Stimulated activated CD8-positive, alpha-beta memory T cell treated with anti-CD3 and anti-CD28 coated beads, Interleukin-7, amount 100 ng/mL, for 4 hours (primary cell): Measurements from ENCODE around the gene KCND3.

Source experiments
- DNase-seq, 2 donors: peaks; one replicate each; pipeline ENCODE4 v3.0.0-alpha.2; 2020; ENCODE audit warnings: low read depth in 2 of 2

KCND3 gene

DNA sequence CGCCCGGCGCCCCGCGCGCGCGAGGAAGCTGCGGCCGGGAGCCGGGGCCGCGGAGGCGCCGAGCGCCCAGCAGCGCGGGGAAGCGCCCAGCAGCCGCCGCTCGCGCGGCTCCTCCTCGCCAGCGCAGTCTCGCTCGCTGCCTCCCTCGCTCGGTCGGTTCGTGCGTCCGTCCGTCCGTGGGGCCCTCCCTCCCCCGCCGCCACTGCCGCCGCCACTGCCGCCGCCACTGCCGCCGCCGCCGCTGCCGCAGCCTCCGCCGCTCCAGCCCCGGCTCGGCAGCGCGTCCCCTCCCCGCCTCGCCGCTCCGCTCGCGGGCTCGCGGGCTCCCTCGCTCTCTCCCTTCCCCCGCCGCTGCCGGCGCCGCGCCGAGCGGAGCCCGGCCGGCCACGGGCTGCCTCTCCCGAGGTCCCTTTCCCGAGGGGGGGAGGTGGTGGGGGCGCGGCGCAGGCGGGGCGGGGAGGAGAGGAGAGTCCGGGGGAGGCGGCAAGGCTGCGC, at the start of gene KCND3:
Gene KCND3, minus strand, starts transcription at position 138 of the 495 bp plus-strand sequence.
- no peak for DNase-seq

GRCh38 chr1:112034277-112034676, 44.8 kb upstream of the KCND3 start:
- no peak for DNase-seq

DNA sequence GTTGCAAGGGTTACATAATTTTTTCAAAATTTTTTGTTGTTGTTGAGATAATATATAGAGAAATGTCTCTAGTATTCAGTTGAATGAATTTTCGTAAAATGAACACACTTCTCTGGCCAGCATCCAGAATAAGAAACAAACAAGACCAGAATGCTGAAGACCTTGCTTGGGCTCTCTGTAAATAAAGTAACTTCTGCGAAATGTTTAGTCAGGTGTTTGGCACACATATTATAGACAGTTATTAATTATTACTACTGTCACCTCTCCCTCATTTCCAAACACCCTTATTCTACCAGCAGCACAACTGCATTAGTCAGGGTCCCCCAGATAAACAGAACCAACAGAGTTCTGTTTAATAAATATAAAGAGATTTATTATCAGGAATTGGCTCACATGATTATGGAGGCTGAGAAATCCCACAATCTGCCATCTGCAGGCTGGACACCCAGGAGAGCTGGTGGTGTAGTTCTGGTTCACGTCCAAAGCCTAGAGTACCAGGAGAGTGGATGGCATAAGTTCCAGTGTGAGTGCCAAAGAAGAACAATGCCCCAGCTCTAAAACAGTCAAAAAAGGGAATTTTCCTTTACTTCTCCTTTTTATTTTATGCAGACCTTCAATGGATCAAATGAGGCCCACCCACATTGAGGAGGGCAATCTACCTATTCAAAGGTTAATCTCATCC, 44.1 kb upstream of the KCND3 start:
- DNase-seq: no peak

GRCh38 chr1:112030157-112030556, 40.7 kb upstream of the KCND3 start:
- no peak for DNase-seq

DNA sequence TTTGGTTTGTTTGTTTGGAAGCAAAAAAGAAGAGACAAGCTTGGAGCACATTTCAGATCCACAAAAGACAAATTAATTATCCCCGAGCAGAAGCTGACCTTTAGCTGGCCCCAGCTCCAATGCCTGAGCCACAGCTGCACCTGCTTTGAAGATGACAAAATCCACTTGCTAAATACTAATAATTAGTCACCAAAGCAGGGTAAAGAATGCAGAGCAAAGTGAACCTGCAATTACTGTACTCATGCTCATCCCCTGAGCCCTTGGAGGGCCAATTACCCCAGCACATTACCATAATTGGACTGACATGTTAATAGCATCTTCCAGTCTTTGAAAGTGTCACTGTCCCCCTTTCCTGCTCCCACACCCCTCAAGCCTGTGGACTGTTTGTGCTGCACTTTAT, 38.2 kb upstream of the KCND3 start:
- DNase-seq: no peak

DNA sequence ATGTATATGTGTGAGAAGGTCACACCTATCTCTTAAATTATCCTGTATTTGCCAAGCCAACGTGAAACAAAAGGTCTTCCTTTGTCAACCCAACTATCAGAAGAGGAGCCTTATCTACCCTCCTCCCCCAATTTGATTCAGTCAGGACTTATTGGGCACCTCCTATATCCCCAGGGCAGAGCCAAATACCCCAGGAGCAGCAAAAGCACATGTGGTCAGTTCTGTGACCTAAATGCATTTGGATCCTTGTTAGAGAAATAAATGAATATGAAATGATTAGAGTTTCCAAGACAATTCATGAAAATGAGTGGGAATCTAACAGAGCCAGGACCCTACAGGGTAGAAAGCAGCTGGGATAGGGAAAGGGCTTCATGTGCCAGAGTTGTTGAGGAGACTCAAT, 37.0 kb upstream of the KCND3 start:
- no peak for DNase-seq

DNA sequence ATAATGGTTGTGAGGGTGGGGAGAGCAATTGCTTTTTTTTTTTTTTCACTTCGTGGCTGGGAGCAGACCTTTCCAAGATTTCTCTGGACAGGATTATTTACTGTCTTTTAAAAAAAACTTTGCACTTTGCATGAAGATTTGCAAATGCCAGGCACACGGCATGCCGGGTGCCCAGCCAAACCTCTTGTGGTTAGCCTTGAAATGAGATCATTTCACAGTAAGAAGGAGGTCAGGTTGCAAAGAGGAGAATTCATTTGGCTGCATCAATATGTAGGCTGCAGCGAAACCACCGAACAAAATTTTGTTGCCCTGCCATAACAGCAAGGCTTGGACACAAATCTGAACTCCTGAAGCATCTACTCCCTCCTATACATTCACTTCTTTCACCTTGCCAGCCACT, 36.5 kb upstream of the KCND3 start:
- DNase-seq: no peak

DNA sequence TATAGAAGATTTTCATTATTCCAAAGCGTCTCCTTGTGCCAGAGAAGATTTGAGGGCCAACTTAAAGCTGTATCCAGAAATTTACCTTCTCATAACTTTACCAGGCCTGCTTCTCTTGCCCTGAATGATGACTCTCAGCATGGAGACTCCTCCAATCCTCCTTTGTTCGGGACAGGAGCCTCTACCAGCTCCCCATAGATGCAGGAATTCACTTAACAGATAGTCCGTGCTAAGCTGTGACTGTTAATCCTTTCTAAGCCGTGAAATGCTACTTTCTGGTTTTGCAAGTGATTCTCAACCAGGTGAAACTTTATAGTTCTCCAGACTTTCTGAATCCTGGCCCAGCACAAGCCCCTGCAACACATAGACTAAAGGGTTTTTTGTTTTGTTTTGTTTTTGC, 31.8 kb upstream of the KCND3 start:
- no peak for DNase-seq

DNA sequence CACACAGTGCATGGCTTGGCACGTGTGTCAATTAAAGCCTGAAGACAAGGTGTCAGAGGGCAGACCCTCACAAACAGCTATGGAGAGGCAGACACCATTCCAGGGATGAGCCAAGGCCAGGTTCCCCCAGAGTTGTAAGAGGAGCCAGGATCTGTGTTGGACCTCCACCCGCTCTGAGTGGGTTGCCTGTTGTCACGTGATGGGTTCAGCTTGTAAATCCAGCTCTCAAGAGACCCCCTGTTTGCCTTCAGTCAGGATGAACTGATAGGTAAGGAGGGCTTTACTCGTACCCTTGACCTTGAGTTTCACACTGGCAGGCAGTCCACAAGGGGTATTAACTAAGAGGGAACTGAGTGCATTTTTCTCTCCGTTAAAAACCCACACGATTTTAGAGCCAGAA, 27.7 kb upstream of the KCND3 start:
- no peak for DNase-seq

- DNase-seq: no peak
Observed at GRCh38 chr1:112012823-112013222, 23.4 kb upstream of the KCND3 start.

- no peak for DNase-seq
Observed at GRCh38 chr1:112011202-112011601, 21.7 kb upstream of the KCND3 start.

GRCh38 chr1:112007169-112007568, 17.7 kb upstream of the KCND3 start:
- DNase-seq: no peak

GRCh38 chr1:112006416-112007025, 17.1 kb upstream of the KCND3 start:
- no peak for DNase-seq

DNA sequence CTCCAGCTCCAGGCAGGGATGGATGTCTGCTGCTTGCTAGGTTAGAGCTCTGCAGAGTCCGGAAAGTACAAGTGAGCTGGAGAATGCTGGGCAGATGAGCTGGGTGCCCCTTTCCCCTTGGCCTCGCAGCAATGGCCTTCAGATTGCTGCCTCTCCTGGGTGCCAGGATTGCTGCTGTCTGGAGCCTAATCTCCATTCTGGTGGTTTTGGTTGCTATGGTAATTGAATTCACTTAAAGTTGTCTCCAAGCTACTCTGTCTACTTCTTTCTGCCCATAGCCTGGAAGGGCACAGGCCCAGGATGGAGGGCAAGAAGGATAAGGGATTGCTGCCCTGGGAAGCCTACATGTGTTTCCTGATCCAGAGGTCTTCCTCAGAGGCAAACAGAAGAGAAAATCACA, 14.6 kb upstream of the KCND3 start:
- DNase-seq: no peak

GRCh38 chr1:112002514-112002913, 13.0 kb upstream of the KCND3 start:
- no peak for DNase-seq

GRCh38 chr1:112001436-112001835, 12.0 kb upstream of the KCND3 start:
- no peak for DNase-seq

- DNase-seq: no peak
Observed at GRCh38 chr1:112000048-112000447, 10.6 kb upstream of the KCND3 start.

GRCh38 chr1:111998332-111998731, 8.9 kb upstream of the KCND3 start:
- no peak for DNase-seq

GRCh38 chr1:111992476-111992875, 3.0 kb upstream of the KCND3 start:
- DNase-seq: no peak

DNA sequence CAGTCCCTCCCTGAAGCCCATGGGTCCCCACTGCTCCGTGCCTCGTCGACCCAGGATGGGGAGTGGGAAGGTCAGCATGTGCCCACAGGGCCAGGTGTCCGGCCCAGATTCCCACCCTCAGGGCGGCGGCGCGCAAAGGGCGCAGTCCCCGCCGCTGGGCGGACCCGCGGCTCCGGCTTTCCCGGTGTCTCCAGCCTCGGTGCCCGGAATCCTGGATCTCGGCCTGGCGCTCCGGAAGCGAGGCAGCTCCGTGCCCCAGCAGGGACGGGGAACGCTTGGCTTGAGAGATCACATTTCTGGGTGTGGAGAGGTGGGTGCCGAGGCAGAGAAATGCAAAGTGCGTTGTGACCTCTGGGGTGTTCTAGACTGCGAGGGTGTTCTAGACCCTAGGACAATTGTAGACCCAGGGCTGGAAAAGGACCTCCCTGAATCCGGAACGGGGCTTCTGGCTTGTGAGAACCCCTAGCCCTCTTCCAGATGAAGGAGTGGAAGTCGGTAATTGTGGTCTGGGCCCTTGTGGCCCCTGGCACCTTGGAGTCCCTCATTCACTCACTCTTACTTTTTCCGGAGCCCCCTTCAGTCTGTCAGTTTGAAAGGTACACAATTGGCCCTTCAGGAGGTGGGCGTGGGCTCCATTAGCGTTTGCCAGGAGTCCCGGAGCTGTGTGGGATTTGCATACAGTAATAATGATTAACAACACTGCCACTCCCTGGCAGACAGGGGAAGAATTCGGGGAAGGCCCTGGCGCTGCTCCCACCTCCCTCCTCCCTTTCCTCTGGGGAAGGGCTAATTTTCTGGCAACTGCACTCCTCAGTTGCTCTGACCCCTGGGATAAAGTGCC, 1.6 kb upstream of the KCND3 start:
- DNase-seq: no peak

GRCh38 chr1:111990026-111990877, 784 bp upstream of the KCND3 start:
- DNase-seq: no peak
